Stimulated activated CD4-positive, alpha-beta T cell treated with anti-CD3 and anti-CD28 coated beads, Interleukin-2, amount 100 ng/mL, for 48 hours (primary cell): ENCODE results near the gene CDK5R1.
"Not testable (repeated sequence)": the region's sequence is repeated elsewhere in the genome, so short reads cannot be mapped to it uniquely, and the experiment has no call there.

Experiments
- DNase-seq, 2 donors: peaks; one replicate each; pipeline ENCODE4 v3.0.0-alpha.2; 2020

CDK5R1 gene

DNA sequence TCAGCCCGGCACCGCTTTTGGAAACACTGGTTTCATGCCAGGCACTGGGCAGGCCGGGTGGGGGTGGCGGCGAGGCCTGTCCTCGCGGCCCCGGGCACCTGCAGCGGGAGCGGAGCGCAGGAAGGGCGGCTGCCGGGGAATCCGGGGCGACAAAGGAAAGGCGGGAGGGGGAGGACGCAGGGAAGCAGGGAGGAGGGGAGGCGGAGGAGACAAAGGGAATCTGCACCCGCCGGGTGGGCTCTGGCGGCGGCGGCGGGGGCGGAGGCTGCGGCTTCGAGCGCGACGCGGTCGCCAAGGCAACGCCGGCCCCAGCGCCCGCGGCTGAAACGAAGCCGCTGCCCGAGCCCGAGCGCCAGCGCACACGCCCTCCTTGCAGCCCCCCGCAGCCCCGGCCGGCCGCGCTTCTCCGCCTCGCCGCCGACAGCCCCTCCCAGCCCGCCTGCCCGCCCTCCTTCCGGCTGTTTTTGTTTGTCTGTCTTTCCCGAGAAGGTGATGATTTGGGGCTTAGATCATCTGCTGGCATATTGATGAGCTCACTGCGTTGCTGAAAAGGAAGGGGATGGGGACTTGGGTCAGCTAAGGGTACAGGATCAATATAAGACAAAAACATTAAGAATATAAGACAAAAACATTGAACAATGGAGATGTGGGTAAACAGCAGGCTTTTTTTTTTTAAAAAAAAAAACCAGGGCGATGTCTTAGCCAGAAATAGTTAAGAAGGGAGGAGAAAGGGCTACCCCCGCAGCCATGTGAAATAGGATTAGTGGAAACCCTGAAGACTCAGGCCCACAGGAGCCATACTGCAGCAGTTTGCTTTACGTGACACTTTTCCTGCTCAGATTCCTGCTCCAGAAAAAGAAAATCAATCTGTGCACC is 32.7 kb downstream of the CDK5R1 start:
- DNase-seq, result peak in 1 of 2 donors; percentile 59

- no peak for DNase-seq
These were observed 33.4 kb downstream of the CDK5R1 start for GRCh38 chr17:32520104-32520701.

DNA sequence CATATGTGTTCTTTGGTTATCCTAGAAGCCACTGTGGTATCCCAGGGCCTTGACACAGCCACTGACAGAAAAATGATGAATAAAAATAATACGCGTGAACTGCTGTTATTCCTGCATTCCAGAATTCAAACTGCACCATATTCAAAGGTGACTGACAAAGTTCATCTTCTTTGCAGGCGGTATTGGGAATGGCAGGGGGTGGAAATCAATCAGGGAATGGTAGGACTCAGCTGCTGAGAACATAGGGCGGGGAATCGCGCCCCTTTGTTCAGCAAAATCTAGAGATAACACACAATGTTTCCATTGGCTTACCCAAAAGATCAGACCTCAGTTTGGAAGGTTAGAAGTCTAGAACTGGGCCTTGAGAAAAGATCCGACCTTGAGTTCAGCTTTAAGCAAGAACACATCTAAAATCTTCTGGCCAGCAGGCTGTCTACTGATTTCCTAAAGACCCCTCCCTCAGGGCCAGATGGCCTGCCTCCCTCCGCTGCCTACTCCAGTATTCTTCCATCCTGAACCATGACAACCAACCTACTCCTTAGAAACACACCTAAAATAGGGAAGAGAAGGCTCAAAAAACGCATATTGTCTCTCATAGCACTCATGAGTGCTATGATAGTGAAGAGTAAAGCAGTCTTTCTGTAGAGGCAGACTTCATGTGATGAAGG is 34.1 kb downstream of the CDK5R1 start:
- no peak for DNase-seq

GRCh38 chr17:32523017-32523680 is 36.4 kb downstream of the CDK5R1 start:
- peak in 1 of 2 donors; percentile 51 for DNase-seq

- no peak for DNase-seq
These were observed 37.2 kb downstream of the CDK5R1 start for GRCh38 chr17:32523827-32524552.

DNA sequence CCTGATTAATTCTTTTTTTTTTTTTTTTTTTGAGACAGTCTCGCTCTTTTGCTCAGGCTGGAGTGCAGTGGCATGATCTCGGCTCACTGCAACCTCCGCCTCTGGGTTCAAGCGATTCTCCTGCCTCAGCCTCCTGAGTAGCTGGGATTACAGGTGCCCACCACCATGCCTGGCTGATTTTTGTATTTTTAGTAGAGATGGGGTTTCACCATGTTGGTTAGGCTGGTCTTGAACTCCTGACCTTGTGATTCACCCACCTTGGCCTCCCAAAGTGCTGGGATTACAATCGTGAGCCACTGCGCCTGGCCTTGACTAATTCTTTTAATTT is 37.7 kb downstream of the CDK5R1 start:
- DNase-seq, result not testable (repeated sequence)

GRCh38 chr17:32525122-32525521 is 38.3 kb downstream of the CDK5R1 start:
- no peak for DNase-seq

DNA sequence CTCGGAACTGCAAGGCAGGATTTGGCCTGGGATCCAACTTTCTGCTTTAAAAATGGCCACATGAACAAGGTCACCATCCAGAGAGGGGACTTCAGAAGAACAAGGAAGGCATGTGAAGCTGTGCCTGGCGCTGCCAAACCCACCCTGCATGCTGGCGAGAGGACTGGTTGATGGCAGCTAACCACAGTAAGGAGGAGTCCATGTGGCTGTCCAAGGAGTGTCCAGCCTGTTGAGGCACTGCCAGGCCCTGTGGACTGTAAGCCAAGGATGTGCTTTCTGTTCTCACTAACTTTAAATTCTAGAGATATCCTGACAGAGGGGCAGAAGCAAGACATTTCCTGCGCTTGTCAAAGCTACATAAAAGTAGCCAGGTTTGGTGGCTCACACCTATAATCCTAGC is 40.4 kb downstream of the CDK5R1 start:
- DNase-seq, result no peak

DNA sequence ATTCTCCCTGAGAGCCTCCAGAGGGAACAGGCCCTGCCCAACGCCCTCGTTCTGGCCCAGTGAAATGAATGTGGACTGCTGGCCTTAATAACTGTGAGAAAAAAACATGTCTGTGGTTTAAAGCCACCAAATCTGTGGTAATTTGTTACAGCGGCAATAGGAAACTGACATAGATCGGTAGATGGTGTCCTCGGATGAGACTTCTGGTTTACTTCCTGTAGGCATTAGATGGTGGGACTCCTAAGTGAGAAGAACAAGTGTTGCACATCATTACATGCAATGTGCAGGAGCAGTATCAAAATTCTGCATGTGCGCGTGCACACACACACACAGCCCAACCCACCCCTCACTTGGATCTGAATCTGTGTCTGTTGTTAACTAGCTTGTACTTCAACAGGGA is 42.0 kb downstream of the CDK5R1 start:
- DNase-seq, result no peak

- DNase-seq, result no peak
These were observed 42.8 kb downstream of the CDK5R1 start for GRCh38 chr17:32529604-32530003.

GRCh38 chr17:32533296-32533695 is 46.5 kb downstream of the CDK5R1 start:
- DNase-seq, result no peak

DNA sequence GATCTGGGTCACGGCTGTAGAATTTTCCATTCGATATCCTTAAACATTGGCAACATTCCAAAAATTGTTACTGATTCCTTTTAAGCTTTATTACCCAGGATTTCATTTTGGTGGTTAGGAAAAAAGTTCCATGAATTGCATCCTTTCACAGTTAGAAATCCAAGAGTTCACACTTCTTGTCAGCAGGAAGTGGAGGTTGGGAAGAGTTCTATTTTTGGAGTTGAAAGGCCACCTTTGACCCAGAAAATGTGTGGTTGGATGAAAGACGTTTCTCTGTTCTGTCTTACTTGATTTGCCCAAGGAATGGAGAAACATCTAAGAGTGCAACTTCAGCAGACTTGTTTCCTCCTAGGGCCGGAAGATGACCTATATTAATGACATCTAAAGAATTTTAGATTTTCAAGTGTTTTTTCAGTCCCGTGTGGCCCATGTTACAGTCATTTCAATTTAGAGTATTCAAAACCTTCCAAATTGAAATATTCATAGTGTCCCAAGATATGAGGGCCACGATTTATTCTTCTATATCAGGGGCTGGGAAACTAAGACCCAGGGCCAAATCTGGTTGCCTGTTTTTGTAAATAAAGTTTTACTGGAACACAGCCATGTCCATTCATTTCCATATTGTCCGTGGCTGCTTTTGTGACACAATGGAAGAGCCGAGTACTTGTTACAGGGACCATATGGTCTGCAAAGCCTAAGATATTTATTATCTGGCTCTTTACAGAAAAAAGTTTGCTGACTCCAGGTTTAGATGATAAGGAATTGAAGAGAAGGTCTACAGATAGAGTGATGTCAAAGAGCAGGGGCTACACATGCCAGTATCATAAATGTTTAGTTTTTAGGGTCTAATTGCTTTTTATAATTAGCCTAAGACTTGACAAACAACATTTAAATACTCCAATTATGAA is 50.2 kb downstream of the CDK5R1 start:
- no peak for DNase-seq
